ENCODE measurements around the gene PTPRJ. TPM values are rescaled to one million over a fixed set of nuclear protein-coding genes. Genes with fewer than 3 reads are reported as not detected.
A peak's percentile ranks its signal among the peaks of the same experiment; 100 is the strongest.

PTPRJ gene
- total and polyA plus RNA-seq, 9 of the 15 experiments (the other 6 are each of a cell fraction or from before 2014, with no cell fraction given): 0.56 to 10.7 (median 4.8) TPM

DNA sequence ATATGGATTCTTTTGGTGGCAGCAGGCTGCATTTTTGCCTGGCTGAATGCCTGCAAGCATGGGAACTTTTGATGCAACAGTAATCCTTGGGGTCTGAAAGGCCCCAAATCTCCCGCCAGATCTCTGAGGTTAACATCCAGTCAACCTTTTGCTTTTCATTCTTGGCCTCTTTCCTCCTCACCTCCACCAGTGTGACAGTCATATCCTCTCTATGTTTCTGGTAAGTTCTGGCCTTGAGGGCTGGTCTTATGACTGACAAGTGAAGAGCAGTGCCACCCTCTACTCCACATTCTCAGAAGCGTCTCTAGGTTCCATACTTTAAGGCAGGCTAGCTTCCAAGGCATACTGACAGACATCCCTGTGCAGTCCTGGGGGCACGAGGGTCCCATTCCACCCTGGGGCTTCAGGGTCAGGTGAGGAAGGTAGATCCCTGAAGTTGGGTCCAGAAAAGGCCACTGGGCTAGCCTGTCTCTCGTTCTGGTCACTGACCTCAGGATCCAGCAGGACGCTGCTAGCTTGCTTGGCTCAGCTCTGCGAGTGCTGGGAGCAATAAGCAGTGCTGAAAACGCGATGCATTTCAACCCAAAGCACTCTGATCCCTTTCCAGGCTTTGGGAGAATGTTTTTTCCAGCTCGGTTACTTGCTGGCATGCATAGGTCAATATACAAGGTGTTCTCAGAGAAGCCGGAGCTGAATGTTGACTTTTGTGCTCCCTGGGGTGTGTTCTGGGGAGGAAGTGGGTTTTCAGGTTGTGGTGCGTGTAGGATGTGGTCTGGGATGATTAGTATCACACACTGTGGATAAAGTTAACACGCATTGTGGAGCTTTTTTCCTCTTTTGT is 75.2 kb downstream of the PTPRJ start (continued):
- no peak for TF ChIP-seq HDAC2 (IDR thresholded peaks at IDR 0.05)
- no peak for TF ChIP-seq TCF3 (CRISPR knock-in tag; IDR thresholded peaks at IDR 0.05)
- TF ChIP-seq, protein P1, sequence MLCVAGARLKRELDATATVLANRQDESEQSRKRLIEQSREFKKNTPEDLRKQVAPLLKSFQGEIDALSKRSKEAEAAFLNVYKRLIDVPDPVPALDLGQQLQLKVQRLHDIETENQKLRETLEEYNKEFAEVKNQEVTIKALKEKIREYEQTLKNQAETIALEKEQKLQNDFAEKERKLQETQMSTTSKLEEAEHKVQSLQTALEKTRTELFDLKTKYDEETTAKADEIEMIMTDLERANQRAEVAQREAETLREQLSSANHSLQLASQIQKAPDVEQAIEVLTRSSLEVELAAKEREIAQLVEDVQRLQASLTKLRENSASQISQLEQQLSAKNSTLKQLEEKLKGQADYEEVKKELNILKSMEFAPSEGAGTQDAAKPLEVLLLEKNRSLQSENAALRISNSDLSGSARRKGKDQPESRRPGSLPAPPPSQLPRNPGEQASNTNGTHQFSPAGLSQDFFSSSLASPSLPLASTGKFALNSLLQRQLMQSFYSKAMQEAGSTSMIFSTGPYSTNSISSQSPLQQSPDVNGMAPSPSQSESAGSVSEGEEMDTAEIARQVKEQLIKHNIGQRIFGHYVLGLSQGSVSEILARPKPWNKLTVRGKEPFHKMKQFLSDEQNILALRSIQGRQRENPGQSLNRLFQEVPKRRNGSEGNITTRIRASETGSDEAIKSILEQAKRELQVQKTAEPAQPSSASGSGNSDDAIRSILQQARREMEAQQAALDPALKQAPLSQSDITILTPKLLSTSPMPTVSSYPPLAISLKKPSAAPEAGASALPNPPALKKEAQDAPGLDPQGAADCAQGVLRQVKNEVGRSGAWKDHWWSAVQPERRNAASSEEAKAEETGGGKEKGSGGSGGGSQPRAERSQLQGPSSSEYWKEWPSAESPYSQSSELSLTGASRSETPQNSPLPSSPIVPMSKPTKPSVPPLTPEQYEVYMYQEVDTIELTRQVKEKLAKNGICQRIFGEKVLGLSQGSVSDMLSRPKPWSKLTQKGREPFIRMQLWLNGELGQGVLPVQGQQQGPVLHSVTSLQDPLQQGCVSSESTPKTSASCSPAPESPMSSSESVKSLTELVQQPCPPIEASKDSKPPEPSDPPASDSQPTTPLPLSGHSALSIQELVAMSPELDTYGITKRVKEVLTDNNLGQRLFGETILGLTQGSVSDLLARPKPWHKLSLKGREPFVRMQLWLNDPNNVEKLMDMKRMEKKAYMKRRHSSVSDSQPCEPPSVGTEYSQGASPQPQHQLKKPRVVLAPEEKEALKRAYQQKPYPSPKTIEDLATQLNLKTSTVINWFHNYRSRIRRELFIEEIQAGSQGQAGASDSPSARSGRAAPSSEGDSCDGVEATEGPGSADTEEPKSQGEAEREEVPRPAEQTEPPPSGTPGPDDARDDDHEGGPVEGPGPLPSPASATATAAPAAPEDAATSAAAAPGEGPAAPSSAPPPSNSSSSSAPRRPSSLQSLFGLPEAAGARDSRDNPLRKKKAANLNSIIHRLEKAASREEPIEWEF (CRISPR knock-in tag; IDR thresholded peaks at IDR 0.05): 0 out of 2 replicates have a peak, but pooled peaks have one; percentile 63
- TF ChIP-seq BACH1 (tag; IDR thresholded peaks at IDR 0.05): no peak
- no peak for TF ChIP-seq TARDBP (IDR thresholded peaks at IDR 0.05)
- peak; percentile 43; the same call in 1 of the 2 replicates for TF ChIP-seq RNF2 (IDR thresholded peaks at IDR 0.05)
- TF ChIP-seq, protein P2, sequence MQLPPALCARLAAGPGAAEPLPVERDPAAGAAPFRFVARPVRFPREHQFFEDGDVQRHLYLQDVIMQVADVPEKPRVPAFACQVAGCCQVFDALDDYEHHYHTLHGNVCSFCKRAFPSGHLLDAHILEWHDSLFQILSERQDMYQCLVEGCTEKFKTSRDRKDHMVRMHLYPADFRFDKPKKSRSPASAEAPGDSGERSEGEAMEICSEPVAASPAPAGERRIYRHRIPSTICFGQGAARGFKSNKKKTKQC (CRISPR knock-in tag; IDR thresholded peaks at IDR 0.05): no peak
- no peak for TF ChIP-seq ZNF436 (CRISPR knock-in tag; IDR thresholded peaks at IDR 0.05)
- no peak for TF ChIP-seq NBN (IDR thresholded peaks at IDR 0.05; ENCODE audit: low read depth)
- no peak for TF ChIP-seq SREBF2 (CRISPR knock-in tag; IDR thresholded peaks at IDR 0.05)
- TF ChIP-seq CBX8 (IDR thresholded peaks at IDR 0.05; ENCODE audit: borderline replicate concordance, extremely low read depth, low read depth, low read length, poor library complexity, severe bottlenecking): no peak
- TF ChIP-seq NFIC (IDR thresholded peaks at IDR 0.05): no peak
- TF ChIP-seq HCFC1 (IDR thresholded peaks at IDR 0.05; ENCODE audit: low read depth, low read length): no peak
- TF ChIP-seq RNF219 (CRISPR knock-in tag; IDR thresholded peaks at IDR 0.05): no peak
- no peak for TF ChIP-seq CREB5 (CRISPR knock-in tag; IDR thresholded peaks at IDR 0.05)
- TF ChIP-seq RBM34 (IDR thresholded peaks at IDR 0.05; ENCODE audit: borderline replicate concordance, insufficient read depth, low read length): no peak
- TF ChIP-seq RAD21 (CRISPR knock-in tag; conservative IDR thresholded peaks at IDR 0.05 in 1 of 2, IDR thresholded peaks at IDR 0.05 in 1 of 2): no peak
- TF ChIP-seq ZBTB1 (CRISPR knock-in tag; IDR thresholded peaks at IDR 0.05; ENCODE audit: borderline replicate concordance, low read depth): peak; percentile 94

Data from K562 (cell line).